Pancreas (tissue), 10 donors: ENCODE data around the gene DGCR8. TPM values are rescaled to one million over a fixed set of nuclear protein-coding genes. Genes with fewer than 3 reads are reported as not detected.

ENCODE experiments used
- ATAC-seq, 4 donors: fragments of 200-7000 bp; cut with Tn5 transposase; one replicate each; pipeline versions ENCODE4 v1.8.0 to v1.9.1; 2020; ENCODE audit warnings: mild to moderate bottlenecking in 4 of 4, moderate library complexity in 4 of 4
- DNase-seq, 6 donors: peaks; one replicate each; pipeline ENCODE4 v3.0.0-alpha.2; 2020
- FAIRE-seq: peaks from 2 replicates; lab custom pipeline; 2012; peaks lifted over from hg19 to GRCh38; lab: Jason Lieb, UNC
- H3K27ac ChIP-seq, 4 donors: fragments of 200-600 bp; sonication (generic); 1 replicate in 3 of 4; 2 replicates in 1 of 4; pipeline versions ENCODE4 v1.5.0 to v1.8.0; 2020
- H3K27me3 ChIP-seq, 4 donors: fragments of 200-600 bp; one replicate each; pipeline ENCODE4 v1.8.0; 2021
- H3K36me3 ChIP-seq, 3 donors: fragments of 200-600 bp; sonication (generic) in 1 of 3; one replicate each; pipeline versions ENCODE4 v1.5.0 to v1.8.0; 2020 to 2021
- H3K4me1 ChIP-seq, 3 donors: fragments of 200-600 bp; one replicate each; pipeline ENCODE4 v1.8.0; 2021
- H3K4me3 ChIP-seq, 4 donors: fragments of 200-600 bp; sonication (generic) in 2 of 4; one replicate each; pipeline versions ENCODE4 v1.5.0 to v1.8.0; 2020 to 2021
- H3K9me3 ChIP-seq, 4 donors: fragments of 200-600 bp; one replicate each; pipeline ENCODE4 v1.8.0; 2021
- WGBS, 2 donors: extraction: QIAGEN DNeasy Blood & Tissue Kit; methylation state at CpG; one replicate each; pipeline ENCODE4 v1.1.7; 2013; 5-methylcytosine and 5-hydroxymethylcytosine counted together
- intact Hi-C, 3 donors: fragments of 100-400 bp; cut with DNase I; formaldehyde crosslinking; loops; one replicate each; pipeline versions ENCODE4 v1.11.1 to v1.14.2; 2022
- polyA plus RNA-seq, 2 donors: library from polyadenylated mRNA; stranded (reverse); fragments of 200-250 nt; gene quantifications; one replicate each; pipeline ENCODE4 v1.2.3, GENCODE V29; 2013
- total RNA-seq, 6 donors: library from RNA; stranded (reverse); fragmentation: NEBNext Ultra II Directional in 4 of 6; extraction: Animal tissue kit (Norgen Biotek cat#: 25700) in 4 of 6; gene quantifications; one replicate each; pipeline versions ENCODE4 v1.2.1 to v1.2.4, GENCODE V29; 2021 to 2023
- TF ChIP-seq, protein P1 (sequence below), 4 donors: fragments of 200-600 bp; sonication (generic) in 3 of 4; IDR thresholded peaks; one replicate each; pipeline versions ENCODE4 v1.5.0 to v1.8.0; 2021; ENCODE audit warnings: antibody characterized with exemption in 4 of 4
- donor health status: healthy with polysubstance abuse.
- donor health status: DM: no; HTN: no; CAD: no; lungs with moderate emphysema.
- donor health status: DM: no; HTN: no; CAD: no.
- donor health status: control.
- donor health status: control.
- donor health status: Bipolar disorder and iron deficiency.
- donor health status: DM: yes; HTN: yes; CAD: no.
- donor health status: DM: no; HTN: no; CAD: no.
- donor health status: DM: no; HTN: no; CAD: no.
- donor health status: DM: yes; HTN: yes; CAD: no.

DGCR8 gene
- total and polyA plus RNA-seq, 8 donors, result 14.9 to 31.9 (median 18.9) TPM

DNA sequence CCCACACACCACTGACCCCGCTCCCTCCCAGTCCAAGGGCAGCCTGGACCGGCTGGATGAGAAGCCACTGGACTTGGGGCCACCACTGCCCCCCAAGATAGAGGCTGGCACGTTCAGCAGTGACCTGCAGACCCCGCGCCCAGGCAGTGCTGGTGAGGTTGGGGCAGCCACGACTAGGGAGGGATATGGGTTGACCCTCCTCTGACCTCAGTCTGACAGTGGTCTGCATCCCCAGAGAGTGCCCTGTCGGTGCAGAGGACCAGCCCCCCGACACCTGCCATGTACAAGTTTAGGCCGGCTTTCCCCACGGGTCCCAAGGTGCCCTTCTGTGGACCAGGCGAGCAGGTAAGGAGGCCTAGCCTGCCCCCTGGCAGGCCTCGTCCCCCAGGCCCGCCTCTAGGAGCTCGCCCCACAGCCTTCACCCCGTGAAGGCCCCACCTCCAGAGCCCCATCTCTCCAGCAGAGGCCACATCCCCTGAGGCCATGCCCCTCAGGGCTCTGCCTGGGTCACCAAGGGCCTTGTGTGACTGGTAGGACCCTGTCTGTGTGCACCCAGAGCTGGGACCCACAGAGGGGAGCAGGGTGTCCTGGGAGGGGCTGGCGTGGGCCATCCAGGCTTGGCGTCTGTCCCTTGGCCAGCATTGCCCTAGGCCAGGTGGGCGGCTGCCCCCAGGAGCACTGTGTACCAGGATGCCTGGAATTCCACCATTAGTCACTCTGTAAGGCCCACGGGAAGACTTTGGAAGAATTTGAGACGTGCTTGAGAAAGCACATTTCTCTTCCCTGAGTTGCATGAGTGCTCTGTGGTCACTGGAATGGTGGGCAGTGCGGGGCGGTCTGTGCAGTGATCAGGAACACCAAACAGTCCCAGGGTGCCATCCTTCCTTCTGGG lies 61.4 kb downstream of the DGCR8 start:
- TF ChIP-seq, protein P1, sequence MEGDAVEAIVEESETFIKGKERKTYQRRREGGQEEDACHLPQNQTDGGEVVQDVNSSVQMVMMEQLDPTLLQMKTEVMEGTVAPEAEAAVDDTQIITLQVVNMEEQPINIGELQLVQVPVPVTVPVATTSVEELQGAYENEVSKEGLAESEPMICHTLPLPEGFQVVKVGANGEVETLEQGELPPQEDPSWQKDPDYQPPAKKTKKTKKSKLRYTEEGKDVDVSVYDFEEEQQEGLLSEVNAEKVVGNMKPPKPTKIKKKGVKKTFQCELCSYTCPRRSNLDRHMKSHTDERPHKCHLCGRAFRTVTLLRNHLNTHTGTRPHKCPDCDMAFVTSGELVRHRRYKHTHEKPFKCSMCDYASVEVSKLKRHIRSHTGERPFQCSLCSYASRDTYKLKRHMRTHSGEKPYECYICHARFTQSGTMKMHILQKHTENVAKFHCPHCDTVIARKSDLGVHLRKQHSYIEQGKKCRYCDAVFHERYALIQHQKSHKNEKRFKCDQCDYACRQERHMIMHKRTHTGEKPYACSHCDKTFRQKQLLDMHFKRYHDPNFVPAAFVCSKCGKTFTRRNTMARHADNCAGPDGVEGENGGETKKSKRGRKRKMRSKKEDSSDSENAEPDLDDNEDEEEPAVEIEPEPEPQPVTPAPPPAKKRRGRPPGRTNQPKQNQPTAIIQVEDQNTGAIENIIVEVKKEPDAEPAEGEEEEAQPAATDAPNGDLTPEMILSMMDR (IDR thresholded peaks at IDR 0.05), result no peak
- H3K27me3 ChIP-seq, result no peaks in the 10 kb centered on the region
- no peaks in the 10 kb centered on the region for H3K9me3 ChIP-seq
- no peak for FAIRE-seq
- peak in 1 of 6 donors; percentile 67 for DNase-seq
- no peaks in the 10 kb centered on the region for H3K36me3 ChIP-seq
- WGBS, 2 donors, result 87 to 90% methylated on average over 22 of the region's 22 CpGs
- no peak overlapping the region for H3K4me3 ChIP-seq
- intact Hi-C loops, result loop anchor here in 1 of 3 donors (10.0 kb wide), 1 partner anchor 113 kb away; no protein-coding TSS in a partner anchor
- no peak overlapping the region for H3K27ac ChIP-seq
- ATAC-seq, result no peak
- H3K4me1 ChIP-seq, result no peaks in the 10 kb centered on the region

DNA sequence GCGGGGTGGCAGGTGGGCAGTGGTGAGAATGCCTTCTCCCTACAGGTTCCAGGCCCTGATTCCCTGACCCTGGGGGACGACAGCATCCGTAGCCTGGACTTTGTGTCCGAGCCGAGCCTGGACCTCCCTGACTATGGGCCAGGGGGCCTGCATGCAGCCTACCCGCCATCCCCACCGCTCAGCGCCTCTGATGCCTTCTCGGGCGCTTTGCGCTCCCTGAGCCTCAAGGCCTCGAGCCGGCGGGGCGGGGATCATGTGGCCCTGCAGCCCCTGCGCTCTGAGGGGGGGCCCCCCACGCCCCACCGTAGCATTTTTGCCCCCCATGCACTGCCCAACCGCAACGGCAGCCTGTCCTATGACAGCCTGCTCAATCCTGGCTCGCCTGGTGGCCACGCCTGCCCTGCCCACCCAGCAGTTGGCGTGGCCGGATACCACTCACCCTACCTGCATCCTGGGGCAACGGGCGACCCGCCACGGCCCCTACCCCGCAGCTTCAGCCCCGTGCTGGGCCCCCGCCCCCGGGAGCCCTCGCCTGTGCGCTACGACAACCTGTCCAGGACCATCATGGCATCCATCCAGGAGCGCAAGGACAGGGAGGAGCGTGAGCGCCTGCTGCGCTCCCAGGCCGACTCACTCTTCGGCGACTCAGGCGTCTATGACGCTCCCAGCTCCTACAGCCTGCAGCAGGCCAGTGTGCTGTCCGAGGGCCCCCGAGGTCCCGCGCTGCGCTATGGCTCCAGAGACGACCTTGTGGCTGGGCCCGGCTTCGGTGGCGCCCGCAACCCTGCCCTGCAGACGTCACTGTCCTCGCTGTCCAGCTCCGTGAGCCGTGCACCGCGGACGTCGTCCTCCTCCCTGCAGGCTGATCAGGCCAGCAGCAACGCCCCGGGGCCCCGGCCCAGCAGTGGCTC lies 62.9 kb downstream of the DGCR8 start:
- Histone ChIP-seq H3K27me3 (no peaks in the 10 kb centered on the region), H3K27ac (no peak overlapping the region), H3K36me3 (no peaks in the 10 kb centered on the region), H3K4me3 (no peak overlapping the region), H3K9me3 (no peaks in the 10 kb centered on the region), H3K4me1 (no peaks in the 10 kb centered on the region)
- intact Hi-C loops, result loop anchor here in 1 of 3 donors (10.0 kb wide), 1 partner anchor 112 kb away; no protein-coding TSS in a partner anchor
- WGBS, 2 donors, result 93% methylated on average over 58 to 65 of the region's 65 CpGs
- TF ChIP-seq, protein P1 (IDR thresholded peaks at IDR 0.05), result no peak
- FAIRE-seq (no peak), DNase-seq (peak in 1 of 6 donors; percentile 73), ATAC-seq (no peak)

DNA sequence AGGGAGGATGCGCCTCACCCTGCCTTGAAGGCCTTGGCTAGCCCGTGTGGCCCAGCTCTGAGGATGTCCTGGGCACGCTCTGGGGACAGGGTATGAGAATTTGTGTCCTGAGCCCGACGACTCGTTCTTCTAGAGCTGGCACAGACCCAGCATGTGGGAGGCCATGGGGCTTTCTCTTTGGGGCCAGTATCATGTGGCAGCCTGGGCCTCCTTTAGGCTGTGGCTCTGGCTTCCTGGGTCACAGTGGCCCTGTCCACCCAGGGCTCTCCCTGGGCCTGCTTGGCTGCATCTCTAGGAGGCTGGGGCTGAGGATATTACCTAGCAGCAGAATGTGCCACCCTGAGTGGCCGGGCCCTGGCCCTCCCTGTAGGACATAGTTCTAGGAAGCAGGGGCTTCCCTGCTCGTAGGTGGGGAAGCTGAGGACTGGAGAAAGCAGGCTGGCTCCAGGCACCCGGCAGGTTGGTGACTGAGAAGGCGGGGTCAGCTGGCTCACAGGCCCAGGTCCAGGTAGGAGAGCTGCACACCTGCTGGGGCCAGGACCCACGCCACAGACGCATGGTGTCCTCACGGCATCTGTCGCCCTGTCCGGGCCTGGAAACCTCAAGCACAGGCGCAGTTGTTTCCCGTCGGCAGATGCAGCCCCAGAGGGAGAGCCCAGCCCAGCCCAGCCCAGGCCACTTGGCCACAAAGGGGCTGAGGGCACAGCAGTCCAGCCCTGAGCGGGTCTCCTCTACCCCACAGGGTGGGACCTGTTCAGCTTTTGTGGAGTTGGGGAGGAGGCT lies 64.0 kb downstream of the DGCR8 start:
- TF ChIP-seq, protein P1 (IDR thresholded peaks at IDR 0.05), result no peak
- no peak for FAIRE-seq
- Histone ChIP-seq H3K36me3 (no peaks in the 10 kb centered on the region), H3K27ac (no peak overlapping the region), H3K27me3 (no peaks in the 10 kb centered on the region), H3K4me1 (no peaks in the 10 kb centered on the region), H3K9me3 (no peaks in the 10 kb centered on the region), H3K4me3 (no peak overlapping the region)
- no peak for DNase-seq
- intact Hi-C loops, result loop anchor here in 1 of 3 donors (10.0 kb wide), 1 partner anchor 111 kb away; no protein-coding TSS in a partner anchor
- no peak for ATAC-seq
- WGBS, 2 donors, result 85 to 90% methylated on average over 19 of the region's 19 CpGs

DNA sequence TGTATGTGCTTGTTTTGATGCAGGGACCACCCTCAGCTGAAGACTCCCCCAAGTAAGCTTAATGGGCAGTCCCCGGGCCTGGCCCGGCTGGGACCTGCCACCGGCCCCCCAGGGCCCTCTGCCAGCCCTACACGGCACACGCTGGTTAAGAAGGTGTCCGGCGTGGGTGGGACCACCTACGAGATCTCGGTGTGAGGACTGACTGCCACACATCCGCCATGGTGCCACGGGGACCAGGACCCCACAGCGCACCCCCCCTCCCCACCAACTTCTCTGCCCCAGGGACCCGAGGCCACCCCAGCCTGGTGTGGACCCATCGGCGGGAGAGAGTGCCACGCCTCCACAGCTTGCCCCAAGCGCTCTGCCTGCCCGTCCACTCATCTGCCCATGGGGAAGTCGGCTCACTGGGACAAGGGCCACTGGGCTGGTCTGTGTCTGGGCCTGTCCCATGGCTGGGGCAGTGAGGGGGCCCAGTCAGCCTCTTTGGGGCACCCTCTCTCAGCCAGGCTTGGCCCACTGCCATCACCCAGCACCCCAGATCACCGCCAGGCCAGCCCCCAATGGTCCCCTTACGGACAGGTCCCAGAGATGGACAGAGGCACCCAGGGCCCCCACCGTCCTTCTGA lies 65.3 kb downstream of the DGCR8 start:
- H3K9me3 ChIP-seq, result no peaks in the 10 kb centered on the region
- no peaks in the 10 kb centered on the region for H3K27me3 ChIP-seq
- intact Hi-C loops, result loop anchor here in 1 of 3 donors (10.0 kb wide), 1 partner anchor 109 kb away; no protein-coding TSS in a partner anchor
- TF ChIP-seq, protein P1 (IDR thresholded peaks at IDR 0.05), result no peak
- no peaks in the 10 kb centered on the region for H3K4me1 ChIP-seq
- no peak for ATAC-seq
- H3K27ac ChIP-seq, result no peak overlapping the region
- H3K36me3 ChIP-seq, result no peaks in the 10 kb centered on the region
- FAIRE-seq, result no peak
- H3K4me3 ChIP-seq, result no peak overlapping the region
- no peak for DNase-seq
- WGBS, 2 donors, result 89 to 90% methylated on average over 21 to 22 of the region's 22 CpGs
